PFSK-1 (cell line): ENCODE results near the gene RNASEH2C.

Experiments
- FOXP2 ChIP-seq: optimal IDR thresholded peaks from 2 replicates; pipeline ENCODE3; 2011; ENCODE audit warnings: borderline replicate concordance, control low read depth, inconsistent platforms; ENCODE audit not compliant: insufficient read depth; ENCODE audit errors: extremely low read length, extremely low read depth
- POLR2AphosphoS5 ChIP-seq: IDR thresholded peaks from 2 replicates; pipeline ENCODE4 v1.6.1; 2012; ENCODE audit warnings: low read depth, mild to moderate bottlenecking, control low read depth, low read length, moderate library complexity
- SIN3A ChIP-seq: IDR thresholded peaks from 2 replicates; pipeline ENCODE4 v1.6.1; 2012; ENCODE audit warnings: mild to moderate bottlenecking, low read length, moderate library complexity, borderline replicate concordance; ENCODE audit not compliant: insufficient read depth
- TAF1 ChIP-seq: IDR thresholded peaks from 2 replicates; pipeline ENCODE4 v1.6.1; 2012; ENCODE audit warnings: low read length, control low read depth, borderline replicate concordance; ENCODE audit not compliant: insufficient read depth
- TF ChIP-seq, protein P1 (sequence below), 2 experiments: IDR thresholded peaks; 2 replicates each; pipeline versions ENCODE4 v1.6.1 to v1.8.0; 2011 to 2012; ENCODE audit warnings: low read depth in 2 of 2, low read length in 2 of 2, control low read depth in 1 of 2, inconsistent platforms in 1 of 2, mild to moderate bottlenecking in 1 of 2, moderate library complexity in 1 of 2; ENCODE audit not compliant: insufficient read depth in 1 of 2

- no peak for TF ChIP-seq POLR2AphosphoS5
- TF ChIP-seq, protein P1, sequence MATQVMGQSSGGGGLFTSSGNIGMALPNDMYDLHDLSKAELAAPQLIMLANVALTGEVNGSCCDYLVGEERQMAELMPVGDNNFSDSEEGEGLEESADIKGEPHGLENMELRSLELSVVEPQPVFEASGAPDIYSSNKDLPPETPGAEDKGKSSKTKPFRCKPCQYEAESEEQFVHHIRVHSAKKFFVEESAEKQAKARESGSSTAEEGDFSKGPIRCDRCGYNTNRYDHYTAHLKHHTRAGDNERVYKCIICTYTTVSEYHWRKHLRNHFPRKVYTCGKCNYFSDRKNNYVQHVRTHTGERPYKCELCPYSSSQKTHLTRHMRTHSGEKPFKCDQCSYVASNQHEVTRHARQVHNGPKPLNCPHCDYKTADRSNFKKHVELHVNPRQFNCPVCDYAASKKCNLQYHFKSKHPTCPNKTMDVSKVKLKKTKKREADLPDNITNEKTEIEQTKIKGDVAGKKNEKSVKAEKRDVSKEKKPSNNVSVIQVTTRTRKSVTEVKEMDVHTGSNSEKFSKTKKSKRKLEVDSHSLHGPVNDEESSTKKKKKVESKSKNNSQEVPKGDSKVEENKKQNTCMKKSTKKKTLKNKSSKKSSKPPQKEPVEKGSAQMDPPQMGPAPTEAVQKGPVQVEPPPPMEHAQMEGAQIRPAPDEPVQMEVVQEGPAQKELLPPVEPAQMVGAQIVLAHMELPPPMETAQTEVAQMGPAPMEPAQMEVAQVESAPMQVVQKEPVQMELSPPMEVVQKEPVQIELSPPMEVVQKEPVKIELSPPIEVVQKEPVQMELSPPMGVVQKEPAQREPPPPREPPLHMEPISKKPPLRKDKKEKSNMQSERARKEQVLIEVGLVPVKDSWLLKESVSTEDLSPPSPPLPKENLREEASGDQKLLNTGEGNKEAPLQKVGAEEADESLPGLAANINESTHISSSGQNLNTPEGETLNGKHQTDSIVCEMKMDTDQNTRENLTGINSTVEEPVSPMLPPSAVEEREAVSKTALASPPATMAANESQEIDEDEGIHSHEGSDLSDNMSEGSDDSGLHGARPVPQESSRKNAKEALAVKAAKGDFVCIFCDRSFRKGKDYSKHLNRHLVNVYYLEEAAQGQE (IDR thresholded peaks at IDR 0.05; ENCODE audit: insufficient read depth in 1 of 2, low read depth in 2 of 2, low read length in 2 of 2), result no peak
- no peak for TF ChIP-seq SIN3A
- TF ChIP-seq TAF1, result no peak
- TF ChIP-seq FOXP2, result no peak
Measured at GRCh38 chr11:65672180-65672860, 48.3 kb downstream of the RNASEH2C start.
